HepG2 (cell line): ENCODE data around the gene NKX1-1. TPM values are rescaled to one million over a fixed set of nuclear protein-coding genes. Genes with fewer than 3 reads are reported as not detected.

Source experiments
- ESRRA ChIP-seq: sonication (generic); formaldehyde crosslinking; IDR thresholded peaks from 2 replicates; pipeline ENCODE4 v1.5.1; 2020; ENCODE audit warnings: mild to moderate bottlenecking, low read depth, missing genetic modification reagents
- JDP2 ChIP-seq: sonication (generic); formaldehyde crosslinking; IDR thresholded peaks from 2 replicates; pipeline ENCODE4 v1.8.1; 2022; ENCODE audit warnings: missing genetic modification reagents, borderline replicate concordance
- KDM5B ChIP-seq: sonication (generic); formaldehyde crosslinking; IDR thresholded peaks from 2 replicates; pipeline ENCODE4 v1.4.0; 2020; ENCODE audit warnings: missing genetic modification reagents, mild to moderate bottlenecking, borderline replicate concordance
- MAZ ChIP-seq, 2 experiments: sonication (generic) in 1 of 2; formaldehyde crosslinking in 1 of 2; IDR thresholded peaks; 2 replicates each; pipeline versions ENCODE4 v1.5.0 to v1.6.1; 2012 to 2020; ENCODE audit warnings: low read depth in 2 of 2, mild to moderate bottlenecking in 2 of 2, borderline replicate concordance in 1 of 2, improper control_type of control experiment in 1 of 2, low read length in 1 of 2, missing genetic modification reagents in 1 of 2, moderate library complexity in 1 of 2
- PHF8 ChIP-seq: sonication (generic); formaldehyde crosslinking; IDR thresholded peaks from 2 replicates; pipeline ENCODE4 v1.5.0; 2020; ENCODE audit warnings: missing genetic modification reagents
- STAG1 ChIP-seq: sonication (generic); formaldehyde crosslinking; IDR thresholded peaks from 2 replicates; pipeline ENCODE4 v1.4.0; 2020; ENCODE audit warnings: missing genetic modification reagents
- TIGD3 ChIP-seq: sonication (generic); formaldehyde crosslinking; IDR thresholded peaks from 2 replicates; pipeline ENCODE4 v1.5.1; 2020; ENCODE audit warnings: mild to moderate bottlenecking, missing genetic modification reagents, borderline replicate concordance
- ZHX2 ChIP-seq, 2 experiments: sonication (generic) in 1 of 2; formaldehyde crosslinking in 1 of 2; IDR thresholded peaks; 2 replicates each; pipeline versions ENCODE4 v1.6.1 to v1.9.0; 2014 to 2022; ENCODE audit warnings: antibody characterized with exemption in 1 of 2, borderline replicate concordance in 1 of 2, inconsistent platforms in 1 of 2, low read depth in 1 of 2, missing genetic modification reagents in 1 of 2
- ZNF205 ChIP-seq: IDR thresholded peaks from 2 replicates; pipeline ENCODE4 v1.6.1; 2018; ENCODE audit warnings: missing biosample characterization, missing genetic modification reagents
- ZNF703 ChIP-seq: sonication (generic); formaldehyde crosslinking; IDR thresholded peaks from 2 replicates; pipeline ENCODE4 v1.5.1; 2020; ENCODE audit warnings: missing genetic modification reagents, mild to moderate bottlenecking, moderate library complexity, borderline replicate concordance
- ZNF724P ChIP-seq: sonication (generic); formaldehyde crosslinking; IDR thresholded peaks from 2 replicates; pipeline ENCODE4 v1.8.0; 2022; ENCODE audit warnings: missing genetic modification reagents, borderline replicate concordance
- ZNF747 ChIP-seq: sonication (generic); formaldehyde crosslinking; IDR thresholded peaks from 2 replicates; pipeline ENCODE4 v1.8.1; 2023; ENCODE audit warnings: missing genetic modification reagents, mild to moderate bottlenecking, borderline replicate concordance
- ZNF75D ChIP-seq: sonication (generic); formaldehyde crosslinking; IDR thresholded peaks from 2 replicates; pipeline ENCODE4 v1.8.1; 2023; ENCODE audit warnings: missing genetic modification reagents, mild to moderate bottlenecking, borderline replicate concordance
- polyA plus RNA-seq, 8 experiments: library from polyadenylated mRNA; depleted of rRNA in 3 of 8; stranded (reverse) in 7 of 8; unstranded in 1 of 8; fragments of >200 nt; fragmentation: Illumina TruSeq in 4 of 8; extraction: Trizol in 4 of 8; gene quantifications; 2 replicates each; pipeline versions ENCODE4 v1.2.1 to v1.2.3, GENCODE V29; 2011 to 2016; ENCODE audit warnings: low read depth in 4 of 8, missing spikeins in 1 of 8, mixed read lengths in 1 of 8; ENCODE audit not compliant: insufficient read depth in 1 of 8
- total RNA-seq, 5 experiments: library from RNA; depleted of rRNA; stranded (reverse); fragments of >200 nt; fragmentation: Illumina TruSeq; extraction: Trizol; gene quantifications; 2 replicates each; pipeline ENCODE4 v1.2.3, GENCODE V29; 2016; ENCODE audit warnings: low read depth in 1 of 5
- TF ChIP-seq, protein P1 (sequence below): sonication (generic); formaldehyde crosslinking; IDR thresholded peaks from 2 replicates; pipeline ENCODE4 v1.4.0; 2020; ENCODE audit warnings: missing genetic modification reagents
- TF ChIP-seq, protein P2 (sequence below): sonication (generic); formaldehyde crosslinking; IDR thresholded peaks from 2 replicates; pipeline ENCODE4 v1.4.0; 2020; ENCODE audit warnings: mild to moderate bottlenecking, missing genetic modification reagents
- TF ChIP-seq, protein P3 (sequence below): sonication (generic); formaldehyde crosslinking; IDR thresholded peaks from 2 replicates; pipeline ENCODE4 v1.5.0; 2020; ENCODE audit warnings: missing genetic modification reagents, mild to moderate bottlenecking, borderline replicate concordance

Gene NKX1-1
- total and polyA plus RNA-seq, 2 of the 13 experiments (the other 11 are each of a cell fraction or from before 2014, with no cell fraction given) = not detected

DNA sequence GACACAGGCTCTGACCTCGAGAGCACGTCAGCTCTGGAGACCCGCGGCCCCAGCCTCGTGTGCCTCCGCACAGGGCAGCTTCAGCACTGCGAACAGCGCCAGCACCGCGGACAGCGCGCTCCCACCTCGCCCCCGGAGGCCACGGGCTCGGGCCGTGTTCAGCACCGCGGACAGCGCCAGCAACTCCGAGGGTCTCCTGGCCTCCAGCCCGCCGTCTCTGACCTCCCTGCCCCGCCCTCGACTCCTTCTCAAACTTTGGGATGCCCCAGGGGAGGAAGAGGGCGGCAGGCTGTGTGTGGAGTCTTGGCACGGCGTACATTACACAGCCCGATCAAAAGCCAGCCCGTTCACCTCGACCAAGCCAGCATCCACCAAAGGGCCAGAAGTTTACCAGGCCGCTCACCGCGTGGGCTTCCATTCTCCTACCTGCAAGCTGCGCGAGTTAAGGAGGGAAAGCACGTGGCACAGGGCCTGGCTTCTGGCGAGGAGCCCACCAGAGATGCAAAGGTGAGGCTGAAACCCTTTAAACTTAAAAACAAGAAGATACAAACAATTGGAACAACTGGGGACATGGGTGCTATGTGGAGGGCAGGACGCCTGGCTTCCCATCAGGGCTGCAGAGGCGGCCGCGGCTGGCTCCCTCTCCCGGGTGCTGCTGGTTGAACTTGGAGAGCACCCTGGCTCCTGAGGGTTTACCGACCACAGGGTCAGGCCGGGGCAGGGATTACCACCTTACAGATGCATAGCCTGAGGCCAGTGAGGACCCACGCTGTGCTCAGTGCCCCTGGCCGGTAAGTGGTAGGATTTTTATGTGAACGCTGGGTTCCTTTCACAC is 4.5 kb upstream of the NKX1-1 start (continued):
- TF ChIP-seq ZHX2 (IDR thresholded peaks at IDR 0.05; ENCODE audit: low read depth) = no peak
- TF ChIP-seq ZHX2 (CRISPR knock-in tag; IDR thresholded peaks at IDR 0.05; ENCODE audit: borderline replicate concordance) = peak; percentile 100
- TF ChIP-seq ESRRA (CRISPR knock-in tag) = peak; percentile 96
- TF ChIP-seq ZNF703 = peak; percentile 99
- peak; percentile 100 for TF ChIP-seq ZNF724P (CRISPR knock-in tag)
- TF ChIP-seq, protein P1, sequence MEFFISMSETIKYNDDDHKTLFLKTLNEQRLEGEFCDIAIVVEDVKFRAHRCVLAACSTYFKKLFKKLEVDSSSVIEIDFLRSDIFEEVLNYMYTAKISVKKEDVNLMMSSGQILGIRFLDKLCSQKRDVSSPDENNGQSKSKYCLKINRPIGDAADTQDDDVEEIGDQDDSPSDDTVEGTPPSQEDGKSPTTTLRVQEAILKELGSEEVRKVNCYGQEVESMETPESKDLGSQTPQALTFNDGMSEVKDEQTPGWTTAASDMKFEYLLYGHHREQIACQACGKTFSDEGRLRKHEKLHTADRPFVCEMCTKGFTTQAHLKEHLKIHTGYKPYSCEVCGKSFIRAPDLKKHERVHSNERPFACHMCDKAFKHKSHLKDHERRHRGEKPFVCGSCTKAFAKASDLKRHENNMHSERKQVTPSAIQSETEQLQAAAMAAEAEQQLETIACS (CRISPR knock-in tag) = peak; percentile 87
- TF ChIP-seq JDP2 = peak; percentile 100
- peak; percentile 62 for TF ChIP-seq STAG1 (CRISPR knock-in tag)
- peak; percentile 100 for TF ChIP-seq TIGD3
- TF ChIP-seq ZNF747 = peak; percentile 100
- TF ChIP-seq KDM5B (CRISPR knock-in tag) = peak; percentile 100
- TF ChIP-seq PHF8 (CRISPR knock-in tag) = peak; percentile 86
- TF ChIP-seq ZNF205 (CRISPR knock-in tag) = peak; percentile 99
- peak; percentile 93 for TF ChIP-seq MAZ (IDR thresholded peaks at IDR 0.05; ENCODE audit: borderline replicate concordance, low read depth, low read length)
- peak; percentile 100 for TF ChIP-seq MAZ (CRISPR knock-in tag; IDR thresholded peaks at IDR 0.05; ENCODE audit: low read depth)
- TF ChIP-seq, protein P2, sequence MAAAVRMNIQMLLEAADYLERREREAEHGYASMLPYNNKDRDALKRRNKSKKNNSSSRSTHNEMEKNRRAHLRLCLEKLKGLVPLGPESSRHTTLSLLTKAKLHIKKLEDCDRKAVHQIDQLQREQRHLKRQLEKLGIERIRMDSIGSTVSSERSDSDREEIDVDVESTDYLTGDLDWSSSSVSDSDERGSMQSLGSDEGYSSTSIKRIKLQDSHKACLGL (CRISPR knock-in tag) = peak; percentile 100
- TF ChIP-seq ZNF75D (CRISPR knock-in tag) = peak; percentile 100
- TF ChIP-seq, protein P3, sequence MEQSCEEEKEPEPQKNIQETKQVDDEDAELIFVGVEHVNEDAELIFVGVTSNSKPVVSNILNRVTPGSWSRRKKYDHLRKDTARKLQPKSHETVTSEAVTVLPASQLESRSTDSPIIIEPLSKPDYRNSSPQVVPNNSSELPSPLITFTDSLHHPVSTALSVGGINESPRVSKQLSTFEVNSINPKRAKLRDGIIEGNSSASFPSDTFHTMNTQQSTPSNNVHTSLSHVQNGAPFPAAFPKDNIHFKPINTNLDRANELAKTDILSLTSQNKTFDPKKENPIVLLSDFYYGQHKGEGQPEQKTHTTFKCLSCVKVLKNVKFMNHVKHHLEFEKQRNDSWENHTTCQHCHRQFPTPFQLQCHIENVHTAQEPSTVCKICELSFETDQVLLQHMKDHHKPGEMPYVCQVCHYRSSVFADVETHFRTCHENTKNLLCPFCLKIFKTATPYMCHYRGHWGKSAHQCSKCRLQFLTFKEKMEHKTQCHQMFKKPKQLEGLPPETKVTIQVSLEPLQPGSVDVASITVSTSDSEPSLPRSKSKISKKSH = peak; percentile 100
